LNCAP (cell line): Measurements from ENCODE around the gene CYB5D1.

ENCODE experiments used
- CTCF ChIP-seq: fragments of 450-650 bp; IDR thresholded peaks from 2 replicates; pipeline ENCODE4 v1.5.1; 2017; ENCODE audit warnings: mild to moderate bottlenecking

CYB5D1 gene

GRCh38 chr17:7854078-7854777 is 3.6 kb upstream of the CYB5D1 start:
- no peak for TF ChIP-seq CTCF

- TF ChIP-seq CTCF: no peak
Measured at GRCh38 chr17:7854851-7855659, 2.7 kb upstream of the CYB5D1 start, which contains the start of gene TMEM88. Gene TMEM88 (plus strand): TSS chr17:7855066. CDS start chr17:7855075, 9 bp downstream.

GRCh38 chr17:7855660-7856010 is 2.2 kb upstream of the CYB5D1 start:
- TF ChIP-seq CTCF: no peak

GRCh38 chr17:7856011-7856810 is 1.6 kb upstream of the CYB5D1 start:
- no peak for TF ChIP-seq CTCF

- peak; percentile 44; the same call in 1 of the 2 replicates for TF ChIP-seq CTCF
Measured at GRCh38 chr17:7856811-7857712, 741 bp upstream of the CYB5D1 start, which contains the start of gene NAA38. Gene NAA38 (minus strand): TSS chr17:7857559. CDS start chr17:7857463, 96 bp downstream.

GRCh38 chr17:7858522-7858810 is 663 bp downstream of the CYB5D1 start:
- TF ChIP-seq CTCF: peak; percentile 32; the same call in 1 of the 2 replicates
